ENCODE measurements around the gene GRIK4.
A peak's percentile ranks its signal among the peaks of the same experiment; 100 is the strongest.

Gene GRIK4

GRCh38 chr11:120883404-120884080, 372.0 kb downstream of the GRIK4 start:
- no peak for DNase-seq (ENCODE audit: low read depth)

GRCh38 chr11:120884154-120885020, 372.8 kb downstream of the GRIK4 start:
- no peak for DNase-seq (ENCODE audit: low read depth)

GRCh38 chr11:120890609-120891320, 379.2 kb downstream of the GRIK4 start:
- no peak for DNase-seq (ENCODE audit: low read depth)

GRCh38 chr11:120893440-120894201, 382.1 kb downstream of the GRIK4 start:
- no peak for DNase-seq (ENCODE audit: low read depth)

- no peak for DNase-seq (ENCODE audit: low read depth)
Measured at GRCh38 chr11:120894202-120894985, 382.8 kb downstream of the GRIK4 start.

- no peak for DNase-seq (ENCODE audit: low read depth)
Measured at GRCh38 chr11:120896687-120897086, 385.1 kb downstream of the GRIK4 start.

- no peak for DNase-seq (ENCODE audit: low read depth)
Measured at GRCh38 chr11:120898568-120898967, 387.0 kb downstream of the GRIK4 start.

- DNase-seq (ENCODE audit: low read depth), result no peak
Measured at GRCh38 chr11:120899720-120900119, 388.2 kb downstream of the GRIK4 start.

- DNase-seq (ENCODE audit: low read depth), result no peak
Measured at GRCh38 chr11:120900643-120901042, 389.1 kb downstream of the GRIK4 start.

GRCh38 chr11:120903686-120904085, 392.1 kb downstream of the GRIK4 start:
- DNase-seq (ENCODE audit: low read depth), result no peak

GRCh38 chr11:120904116-120904515, 392.6 kb downstream of the GRIK4 start:
- DNase-seq (ENCODE audit: low read depth), result no peak

GRCh38 chr11:120906766-120907165, 395.2 kb downstream of the GRIK4 start:
- DNase-seq (ENCODE audit: low read depth), result no peak

- DNase-seq (ENCODE audit: low read depth), result no peak
Measured at GRCh38 chr11:120907971-120908370, 396.4 kb downstream of the GRIK4 start.

GRCh38 chr11:120908461-120909181, 397.1 kb downstream of the GRIK4 start:
- peak; percentile 13 for DNase-seq (ENCODE audit: low read depth)

GRCh38 chr11:120909676-120910416, 398.3 kb downstream of the GRIK4 start:
- no peak for DNase-seq (ENCODE audit: low read depth)

- no peak for DNase-seq (ENCODE audit: low read depth)
Measured at GRCh38 chr11:120911943-120912342, 400.4 kb downstream of the GRIK4 start.

GRCh38 chr11:120912504-120912903, 401.0 kb downstream of the GRIK4 start:
- DNase-seq (ENCODE audit: low read depth), result no peak

- DNase-seq (ENCODE audit: low read depth), result no peak
Measured at GRCh38 chr11:120912915-120913314, 401.4 kb downstream of the GRIK4 start.

GRCh38 chr11:120914021-120914420, 402.5 kb downstream of the GRIK4 start:
- no peak for DNase-seq (ENCODE audit: low read depth)

- DNase-seq (ENCODE audit: low read depth), result no peak
Measured at GRCh38 chr11:120914601-120915000, 403.1 kb downstream of the GRIK4 start.

Measured in stimulated activated CD8-positive, alpha-beta memory T cell treated with anti-CD3 and anti-CD28 coated beads, Interleukin-12 subunit alpha, Interleukin-12 subunit beta, amount 100 ng/mL, for 4 hours (primary cell).